Activated CD8-positive, alpha-beta T cell treated with anti-CD3 and anti-CD28 coated beads for 36 hours (primary cell): ENCODE data around the gene FARP1. TPM values are rescaled to one million over a fixed set of nuclear protein-coding genes. Genes with fewer than 3 reads are reported as not detected.

Source experiments
- ATAC-seq: fragments of 200-7000 bp; cut with Tn5 transposase; one replicate; pipeline ENCODE4 v1.10.0; 2021; ENCODE audit warnings: mild to moderate bottlenecking, moderate library complexity
- CTCF ChIA-PET: fragments of 350-600 bp; sonication (Branson Sonifier 250); formaldehyde crosslinking; loops from one replicate; lab custom pipeline; 2021; ENCODE audit warnings: antibody characterized with exemption; lab: Charles Lee
- POLR2A ChIA-PET: fragments of 350-600 bp; sonication (Branson Sonifier 250); formaldehyde crosslinking; loops from one replicate; lab custom pipeline; 2021; ENCODE audit warnings: antibody characterized with exemption; lab: Charles Lee
- DNase-seq: peaks from one replicate; pipeline ENCODE4 v3.0.0-alpha.2; 2020
- H3K27ac Mint-ChIP-seq: one replicate; pipeline ENCODE4 v1.8.0; 2021; ENCODE audit warnings: mild to moderate bottlenecking, mixed read lengths
- H3K27me3 Mint-ChIP-seq: one replicate; pipeline ENCODE4 v1.8.0; 2021; ENCODE audit warnings: mixed read lengths
- H3K36me3 Mint-ChIP-seq: one replicate; pipeline ENCODE4 v1.8.0; 2021; ENCODE audit warnings: low read depth, mixed read lengths
- H3K4me1 Mint-ChIP-seq: one replicate; pipeline ENCODE4 v1.8.0; 2021; ENCODE audit warnings: low read depth, mixed read lengths
- H3K4me3 Mint-ChIP-seq: one replicate; pipeline ENCODE4 v1.8.0; 2021; ENCODE audit warnings: mild to moderate bottlenecking, moderate library complexity, mixed read lengths
- H3K9me3 Mint-ChIP-seq: one replicate; pipeline ENCODE4 v1.8.0; 2021; ENCODE audit warnings: mixed read lengths
- CTCF ChIP-seq: fragments of 200-600 bp; IDR thresholded peaks from one replicate; pipeline ENCODE4 v1.8.0; 2022; ENCODE audit warnings: antibody characterized with exemption, mild to moderate bottlenecking
- intact Hi-C: fragments of 100-400 bp; cut with micrococcal nuclease; formaldehyde crosslinking; loops from one replicate; pipeline ENCODE4 v1.10.0; 2022
- total RNA-seq, 2 experiments: library from RNA; stranded (reverse); gene quantifications; one replicate each; pipeline ENCODE4 v1.2.3, GENCODE V29; 2021

The FARP1 gene
- total RNA-seq, 2 experiments from 2014 or later: 0.27 to 0.43 TPM

- Mint-ChIP-seq H3K36me3 (no peaks in the 10 kb centered on the region), H3K4me3 (no peak overlapping the region), H3K9me3 (no peaks in the 10 kb centered on the region), H3K4me1 (no peaks in the 10 kb centered on the region), H3K27ac (no peak overlapping the region), H3K27me3 (peaks cover 6% of the 10 kb centered on the region)
- POLR2A ChIA-PET: no interaction called here
- ATAC-seq (no peak), DNase-seq (no peak)
- CTCF ChIA-PET: no interaction called here
- intact Hi-C loops: no loop called here
- TF ChIP-seq CTCF: no peak
Measured at GRCh38 chr13:98182153-98182552, 39.3 kb downstream of the FARP1 start.

GRCh38 chr13:98182589-98182988 is 39.7 kb downstream of the FARP1 start:
- ATAC-seq (no peak), DNase-seq (no peak)
- H3K4me1 Mint-ChIP-seq: no peaks in the 10 kb centered on the region
- peaks cover 6% of the 10 kb centered on the region for H3K27me3 Mint-ChIP-seq
- intact Hi-C loops: no loop called here
- H3K4me3 Mint-ChIP-seq: no peak overlapping the region
- no peaks in the 10 kb centered on the region for H3K36me3 Mint-ChIP-seq
- H3K27ac Mint-ChIP-seq: no peak overlapping the region
- CTCF ChIA-PET: no interaction called here
- POLR2A ChIA-PET: no interaction called here
- TF ChIP-seq CTCF: no peak
- H3K9me3 Mint-ChIP-seq: no peaks in the 10 kb centered on the region

- TF ChIP-seq CTCF: no peak
- Mint-ChIP-seq H3K27ac (no peak overlapping the region), H3K36me3 (no peaks in the 10 kb centered on the region), H3K27me3 (peaks cover 4% of the 10 kb centered on the region), H3K9me3 (no peaks in the 10 kb centered on the region), H3K4me3 (no peak overlapping the region), H3K4me1 (no peaks in the 10 kb centered on the region)
- ATAC-seq (no peak), DNase-seq (no peak)
- POLR2A ChIA-PET: interaction anchor here (0.6 kb wide), 1 partner anchor 165 kb away, joined by 3 read pairs; no protein-coding TSS in a partner anchor
- CTCF ChIA-PET: no interaction called here
- intact Hi-C loops: no loop called here
Measured at GRCh38 chr13:98184792-98185191, 41.9 kb downstream of the FARP1 start.

GRCh38 chr13:98187155-98187964 is 44.5 kb downstream of the FARP1 start:
- Mint-ChIP-seq H3K4me3 (no peak overlapping the region), H3K27me3 (peaks cover 2% of the 10 kb centered on the region), H3K9me3 (no peaks in the 10 kb centered on the region), H3K27ac (no peak overlapping the region), H3K4me1 (no peaks in the 10 kb centered on the region), H3K36me3 (no peaks in the 10 kb centered on the region)
- DNase-seq: no peak
- no peak for TF ChIP-seq CTCF
- CTCF ChIA-PET: interaction anchor here (1.2 kb wide), 1 partner anchor 9 kb away, joined by 3 read pairs; no protein-coding TSS in a partner anchor
- POLR2A ChIA-PET: no interaction called here
- no peak for ATAC-seq
- intact Hi-C loops: no loop called here

- H3K4me3 Mint-ChIP-seq: no peak overlapping the region
- CTCF ChIA-PET: interaction anchor here (1.2 kb wide), 1 partner anchor 9 kb away, joined by 3 read pairs; no protein-coding TSS in a partner anchor
Measured at GRCh38 chr13:98187965-98188261, 45.0 kb downstream of the FARP1 start.

More at GRCh38 chr13:98187965-98188261, 45.0 kb downstream of the FARP1 start:
- H3K36me3 Mint-ChIP-seq: no peaks in the 10 kb centered on the region
- H3K4me1 Mint-ChIP-seq: no peaks in the 10 kb centered on the region
- ATAC-seq (no peak), DNase-seq (no peak)
- H3K9me3 Mint-ChIP-seq: no peaks in the 10 kb centered on the region
- no peak overlapping the region for H3K27ac Mint-ChIP-seq
- intact Hi-C loops: no loop called here
- TF ChIP-seq CTCF: no peak
- POLR2A ChIA-PET: no interaction called here
- H3K27me3 Mint-ChIP-seq: peaks cover 2% of the 10 kb centered on the region
